ENCODE data around the gene CHD8.

CHD8 gene

GRCh38 chr14:21408147-21408546 is 47.8 kb downstream of the CHD8 start:
- no peak overlapping the region for H3K4me3 ChIP-seq (ENCODE audit: low read length)
- peak; percentile 17 for DNase-seq (ENCODE audit: low read depth)
- no peak for TF ChIP-seq CTCF (conservative IDR thresholded peaks at IDR 0.05; ENCODE audit: low read depth, low read length)

- no peak for TF ChIP-seq CTCF (conservative IDR thresholded peaks at IDR 0.05; ENCODE audit: low read depth, low read length)
- no peak overlapping the region for H3K4me3 ChIP-seq (ENCODE audit: low read length)
- DNase-seq (ENCODE audit: low read depth): no peak
Observed at GRCh38 chr14:21406213-21406612, 49.7 kb downstream of the CHD8 start.

GRCh38 chr14:21405097-21405496 is 50.8 kb downstream of the CHD8 start:
- TF ChIP-seq CTCF (conservative IDR thresholded peaks at IDR 0.05; ENCODE audit: low read depth, low read length): no peak
- H3K4me3 ChIP-seq (ENCODE audit: low read length): no peak overlapping the region
- no peak for DNase-seq (ENCODE audit: low read depth)

GRCh38 chr14:21399311-21399870 is 56.5 kb downstream of the CHD8 start:
- DNase-seq (ENCODE audit: low read depth): no peak
- no peak overlapping the region for H3K4me3 ChIP-seq (ENCODE audit: low read length)
- TF ChIP-seq CTCF (conservative IDR thresholded peaks at IDR 0.05; ENCODE audit: low read depth, low read length): no peak

GRCh38 chr14:21398901-21399300 is 57.0 kb downstream of the CHD8 start:
- no peak overlapping the region for H3K4me3 ChIP-seq (ENCODE audit: low read length)
- no peak for DNase-seq (ENCODE audit: low read depth)
- TF ChIP-seq CTCF (conservative IDR thresholded peaks at IDR 0.05; ENCODE audit: low read depth, low read length): no peak

- DNase-seq (ENCODE audit: low read depth): no peak
- no peak overlapping the region for H3K4me3 ChIP-seq (ENCODE audit: low read length)
- no peak for TF ChIP-seq CTCF (conservative IDR thresholded peaks at IDR 0.05; ENCODE audit: low read depth, low read length)
Observed at GRCh38 chr14:21395450-21395849, 60.5 kb downstream of the CHD8 start.

- no peak for DNase-seq (ENCODE audit: low read depth)
- TF ChIP-seq CTCF (conservative IDR thresholded peaks at IDR 0.05; ENCODE audit: low read depth, low read length): no peak
- no peak overlapping the region for H3K4me3 ChIP-seq (ENCODE audit: low read length)
Observed at GRCh38 chr14:21385188-21385904, 70.6 kb downstream of the CHD8 start.

Data from retinal pigment epithelial cell (primary cell).